ENCODE data around the gene GRIA3. TPM values are rescaled to one million over a fixed set of nuclear protein-coding genes. Genes with fewer than 3 reads are reported as not detected.
A peak's percentile ranks its signal among the peaks of the same experiment; 100 is the strongest.

Gene GRIA3
- total RNA-seq, result not detected in 2 replicates

DNA sequence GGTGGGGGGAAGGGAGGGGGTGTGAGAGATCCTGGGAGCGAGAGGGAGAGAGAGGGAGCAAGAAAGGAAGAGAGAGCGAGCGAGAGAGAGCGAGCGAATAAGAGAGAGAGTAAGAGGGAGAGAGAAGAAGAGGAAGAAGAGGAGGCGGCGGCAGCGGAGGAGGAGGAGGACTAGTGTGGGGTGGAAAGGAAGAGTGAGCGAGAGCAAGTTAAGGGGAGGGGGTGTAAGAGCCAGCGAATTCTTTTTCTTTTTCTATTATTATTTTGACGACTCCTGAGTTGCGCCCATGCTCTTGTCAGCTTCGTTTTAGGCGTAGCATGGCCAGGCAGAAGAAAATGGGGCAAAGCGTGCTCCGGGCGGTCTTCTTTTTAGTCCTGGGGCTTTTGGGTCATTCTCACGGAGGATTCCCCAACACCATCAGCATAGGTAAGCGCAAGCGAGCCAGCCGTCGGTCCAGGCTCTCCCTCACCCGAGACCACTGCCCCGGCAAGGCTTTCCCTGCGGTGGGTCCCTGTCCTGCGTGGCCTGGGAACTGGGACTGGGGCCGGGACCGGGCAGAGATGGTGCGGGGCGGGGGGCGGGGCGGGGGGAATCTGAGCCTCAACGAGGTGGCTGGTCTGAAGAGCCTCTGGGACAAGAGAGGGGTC is at the start of gene GRIA3:
TSS of gene GRIA3 (plus strand) at position 60 of the 647 bp plus-strand sequence. CDS start at position 318, 258 bp downstream.
- Mint-ChIP-seq H3K9me3 (no peaks in the 10 kb centered on the region), H3K36me3 (ENCODE audit: low read depth) (no peaks in the 10 kb centered on the region), H3K4me3 (ENCODE audit: low read depth) (peak within 1 kb of the TSS; percentile 21), H3K27me3 (ENCODE audit: low read depth) (peaks cover 35% of the 10 kb centered on the region), H3K4me1 (ENCODE audit: low read depth) (no peaks in the 10 kb centered on the region), H3K27ac (no peak within 1 kb of the TSS)
- DNase-seq (ENCODE audit: low spot score), result no peak
- intact Hi-C loops (cut with micrococcal nuclease), result no loop called here

DNA sequence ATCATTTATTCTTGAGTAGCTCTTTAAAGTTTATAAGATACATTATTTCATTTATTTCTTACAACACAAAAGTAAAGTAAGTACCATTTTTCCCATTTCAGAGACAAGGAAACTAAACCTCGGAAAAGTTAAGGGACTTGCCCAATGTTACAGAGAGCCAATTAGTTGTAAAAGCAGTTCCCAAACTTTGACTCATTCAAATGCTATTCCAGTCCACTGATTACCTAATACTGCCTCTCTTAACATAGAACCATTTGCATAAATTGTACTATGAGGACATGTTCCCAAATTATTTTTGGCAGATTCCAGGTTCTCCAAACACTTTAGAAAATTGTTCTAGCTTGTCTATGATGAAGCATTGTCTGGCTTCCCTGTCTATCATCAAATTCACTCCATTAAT is 45.6 kb upstream of the GRIA3 start:
- no peaks in the 10 kb centered on the region for H3K27me3 Mint-ChIP-seq (ENCODE audit: low read depth)
- no peak overlapping the region for H3K4me3 Mint-ChIP-seq (ENCODE audit: low read depth)

GRCh38 chrX:123140454-123140853 is 43.6 kb upstream of the GRIA3 start:
- intact Hi-C loops (cut with micrococcal nuclease), result no loop called here
- Mint-ChIP-seq H3K27me3 (ENCODE audit: low read depth) (no peaks in the 10 kb centered on the region), H3K9me3 (no peaks in the 10 kb centered on the region), H3K4me3 (ENCODE audit: low read depth) (no peak overlapping the region), H3K4me1 (ENCODE audit: low read depth) (no peaks in the 10 kb centered on the region), H3K36me3 (ENCODE audit: low read depth) (no peaks in the 10 kb centered on the region), H3K27ac (no peak overlapping the region)
- no peak for DNase-seq (ENCODE audit: low spot score)

More for the DNA sequence above, 45.6 kb upstream of the GRIA3 start:
- H3K4me1 Mint-ChIP-seq (ENCODE audit: low read depth), result no peaks in the 10 kb centered on the region
- H3K36me3 Mint-ChIP-seq (ENCODE audit: low read depth), result no peaks in the 10 kb centered on the region
- intact Hi-C loops (cut with micrococcal nuclease), result no loop called here
- no peaks in the 10 kb centered on the region for H3K9me3 Mint-ChIP-seq
- no peak for DNase-seq (ENCODE audit: low spot score)
- H3K27ac Mint-ChIP-seq, result no peak overlapping the region

DNA sequence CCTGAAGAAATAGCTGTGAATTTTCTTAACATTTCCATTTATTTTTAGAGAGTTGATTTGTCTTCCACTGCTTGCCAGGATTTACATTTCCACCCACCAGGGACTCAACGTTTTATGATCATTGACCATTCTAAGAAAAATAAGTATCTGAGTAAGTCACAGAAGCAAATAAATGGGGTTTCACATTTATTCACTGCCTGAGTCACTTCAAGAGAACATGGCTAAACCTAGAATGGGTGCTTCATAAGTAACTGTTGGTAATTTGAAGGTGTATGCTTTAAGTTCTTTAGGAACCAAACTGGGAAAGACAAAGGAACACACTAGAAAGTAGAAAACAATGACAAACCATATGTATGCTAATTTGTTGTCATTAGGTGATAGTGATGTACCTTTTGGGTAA is 43.2 kb upstream of the GRIA3 start:
- H3K4me3 Mint-ChIP-seq (ENCODE audit: low read depth), result no peak overlapping the region
- no peaks in the 10 kb centered on the region for H3K27me3 Mint-ChIP-seq (ENCODE audit: low read depth)
- no peak for DNase-seq (ENCODE audit: low spot score)
- H3K36me3 Mint-ChIP-seq (ENCODE audit: low read depth), result no peaks in the 10 kb centered on the region
- intact Hi-C loops (cut with micrococcal nuclease), result no loop called here
- H3K9me3 Mint-ChIP-seq, result no peaks in the 10 kb centered on the region
- no peaks in the 10 kb centered on the region for H3K4me1 Mint-ChIP-seq (ENCODE audit: low read depth)
- H3K27ac Mint-ChIP-seq, result no peak overlapping the region

GRCh38 chrX:123153846-123154335 is 30.2 kb upstream of the GRIA3 start:
- H3K9me3 Mint-ChIP-seq, result no peaks in the 10 kb centered on the region
- H3K4me3 Mint-ChIP-seq (ENCODE audit: low read depth), result no peak overlapping the region
- no peak for DNase-seq (ENCODE audit: low spot score)
- H3K27me3 Mint-ChIP-seq (ENCODE audit: low read depth), result no peaks in the 10 kb centered on the region
- intact Hi-C loops (cut with micrococcal nuclease), result no loop called here
- H3K4me1 Mint-ChIP-seq (ENCODE audit: low read depth), result no peaks in the 10 kb centered on the region
- H3K27ac Mint-ChIP-seq, result no peak overlapping the region
- no peaks in the 10 kb centered on the region for H3K36me3 Mint-ChIP-seq (ENCODE audit: low read depth)

DNA sequence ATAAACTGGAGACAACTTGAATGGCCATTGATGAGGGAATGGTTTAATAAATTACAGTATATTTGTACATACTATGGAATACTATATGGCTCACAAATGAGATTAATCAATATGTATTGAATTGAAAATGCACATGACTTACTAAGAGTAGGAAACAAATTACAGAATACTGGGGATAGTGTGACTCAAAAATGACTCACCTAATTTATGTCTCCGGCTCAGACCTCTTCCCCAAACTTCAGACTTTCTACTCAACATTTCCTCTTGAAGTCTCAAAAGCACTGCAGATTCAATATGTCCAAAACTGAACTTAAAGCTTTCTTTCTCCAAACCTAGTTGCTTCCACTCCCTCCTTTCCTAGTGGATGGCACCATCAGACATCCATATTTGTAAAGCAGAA is 28.8 kb upstream of the GRIA3 start:
- H3K36me3 Mint-ChIP-seq (ENCODE audit: low read depth), result no peaks in the 10 kb centered on the region
- DNase-seq (ENCODE audit: low spot score), result no peak
- H3K9me3 Mint-ChIP-seq, result no peaks in the 10 kb centered on the region
- no peaks in the 10 kb centered on the region for H3K4me1 Mint-ChIP-seq (ENCODE audit: low read depth)
- H3K27me3 Mint-ChIP-seq (ENCODE audit: low read depth), result no peaks in the 10 kb centered on the region
- no peak overlapping the region for H3K27ac Mint-ChIP-seq
- no peak overlapping the region for H3K4me3 Mint-ChIP-seq (ENCODE audit: low read depth)
- intact Hi-C loops (cut with micrococcal nuclease), result no loop called here

DNA sequence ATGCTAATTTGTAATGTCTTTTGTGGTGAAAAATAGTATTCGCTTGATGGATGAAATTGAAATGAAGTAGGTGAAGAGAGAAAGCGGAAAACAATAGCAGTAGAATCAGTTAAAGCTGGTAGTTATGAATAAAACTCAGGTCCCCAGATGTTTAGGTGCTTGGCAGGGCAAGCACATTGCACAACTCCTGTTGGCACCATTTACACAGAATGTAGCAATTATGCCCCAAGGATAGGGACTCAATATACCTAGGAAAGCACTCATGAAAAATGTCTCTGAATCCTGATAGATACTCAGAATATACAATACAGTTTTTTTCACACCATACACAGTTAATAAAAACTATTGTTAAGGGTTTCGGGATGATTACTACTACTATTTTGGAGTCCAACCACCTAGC is 26.5 kb upstream of the GRIA3 start:
- no peak overlapping the region for H3K27ac Mint-ChIP-seq
- no peak overlapping the region for H3K4me3 Mint-ChIP-seq (ENCODE audit: low read depth)
- H3K9me3 Mint-ChIP-seq, result no peaks in the 10 kb centered on the region
- H3K27me3 Mint-ChIP-seq (ENCODE audit: low read depth), result no peaks in the 10 kb centered on the region
- intact Hi-C loops (cut with micrococcal nuclease), result no loop called here
- no peaks in the 10 kb centered on the region for H3K4me1 Mint-ChIP-seq (ENCODE audit: low read depth)
- no peak for DNase-seq (ENCODE audit: low spot score)
- H3K36me3 Mint-ChIP-seq (ENCODE audit: low read depth), result no peaks in the 10 kb centered on the region

DNA sequence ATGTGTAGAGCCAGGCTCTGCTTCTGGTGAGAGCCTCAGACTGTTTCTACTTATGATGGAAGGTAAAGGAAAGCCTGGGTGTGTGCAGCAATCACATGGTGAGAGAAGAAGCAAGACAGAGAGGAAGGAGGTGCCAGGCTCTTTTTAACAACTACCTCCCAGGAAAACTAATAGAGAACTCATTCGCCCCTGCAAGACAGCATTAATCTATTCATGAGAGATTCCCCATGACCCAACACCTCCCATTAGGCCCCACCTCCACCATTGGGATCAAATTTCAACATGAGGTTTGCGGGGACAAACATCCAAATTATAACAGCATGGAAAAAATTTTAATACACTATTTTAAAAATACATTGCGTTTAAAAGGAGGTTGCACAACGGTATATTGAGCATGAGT is 24.7 kb upstream of the GRIA3 start:
- Mint-ChIP-seq H3K4me3 (ENCODE audit: low read depth) (no peak overlapping the region), H3K9me3 (no peaks in the 10 kb centered on the region), H3K4me1 (ENCODE audit: low read depth) (no peaks in the 10 kb centered on the region), H3K27ac (no peak overlapping the region), H3K36me3 (ENCODE audit: low read depth) (no peaks in the 10 kb centered on the region), H3K27me3 (ENCODE audit: low read depth) (no peaks in the 10 kb centered on the region)
- no peak for DNase-seq (ENCODE audit: low spot score)
- intact Hi-C loops (cut with micrococcal nuclease), result no loop called here

GRCh38 chrX:123167621-123168020 is 16.5 kb upstream of the GRIA3 start:
- no peak overlapping the region for H3K27ac Mint-ChIP-seq

DNA sequence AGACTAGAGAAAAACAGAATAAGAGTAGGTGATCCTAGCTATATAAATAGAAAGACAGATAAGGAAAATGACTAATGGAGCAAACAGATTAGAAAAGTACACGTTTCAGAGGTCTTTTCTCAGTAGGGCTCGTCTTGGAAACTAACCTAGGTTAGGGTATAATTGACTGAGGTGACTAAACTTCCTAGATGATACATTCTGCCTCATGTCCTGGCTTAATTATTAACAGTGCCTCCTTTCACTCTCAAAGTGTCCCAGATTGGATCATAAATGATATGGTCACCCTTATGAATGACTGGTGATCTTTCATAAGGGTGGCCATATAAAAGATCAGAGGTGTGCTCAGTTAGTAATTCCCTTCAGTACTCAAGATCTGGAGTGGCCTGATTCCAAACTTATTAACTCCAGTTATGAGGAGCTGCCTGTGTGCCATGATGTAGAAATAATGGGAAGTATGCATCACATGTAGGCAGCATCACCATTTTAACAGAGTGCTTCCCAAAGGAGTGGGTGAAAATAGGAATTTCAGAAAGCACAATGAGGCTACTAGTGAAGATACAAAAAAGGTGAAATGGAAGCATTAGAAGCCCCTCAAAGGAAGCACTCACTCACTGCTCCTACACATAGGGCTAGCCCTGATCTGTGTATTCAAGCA is 14.7 kb upstream of the GRIA3 start:
- Mint-ChIP-seq H3K4me3 (ENCODE audit: low read depth) (no peak overlapping the region), H3K4me1 (ENCODE audit: low read depth) (no peaks in the 10 kb centered on the region), H3K27me3 (ENCODE audit: low read depth) (no peaks in the 10 kb centered on the region), H3K36me3 (ENCODE audit: low read depth) (no peaks in the 10 kb centered on the region), H3K27ac (no peak overlapping the region), H3K9me3 (no peaks in the 10 kb centered on the region)
- intact Hi-C loops (cut with micrococcal nuclease), result no loop called here
- no peak for DNase-seq (ENCODE audit: low spot score)

More at GRCh38 chrX:123167621-123168020, 16.5 kb upstream of the GRIA3 start:
- intact Hi-C loops (cut with micrococcal nuclease), result no loop called here
- Mint-ChIP-seq H3K9me3 (no peaks in the 10 kb centered on the region), H3K27me3 (ENCODE audit: low read depth) (no peaks in the 10 kb centered on the region), H3K4me1 (ENCODE audit: low read depth) (no peaks in the 10 kb centered on the region), H3K36me3 (ENCODE audit: low read depth) (no peaks in the 10 kb centered on the region), H3K4me3 (ENCODE audit: low read depth) (no peak overlapping the region)
- no peak for DNase-seq (ENCODE audit: low spot score)

GRCh38 chrX:123170546-123170945 is 13.5 kb upstream of the GRIA3 start:
- intact Hi-C loops (cut with micrococcal nuclease), result no loop called here
- no peak overlapping the region for H3K27ac Mint-ChIP-seq
- H3K9me3 Mint-ChIP-seq, result no peaks in the 10 kb centered on the region
- no peaks in the 10 kb centered on the region for H3K36me3 Mint-ChIP-seq (ENCODE audit: low read depth)
- H3K4me1 Mint-ChIP-seq (ENCODE audit: low read depth), result no peaks in the 10 kb centered on the region
- H3K27me3 Mint-ChIP-seq (ENCODE audit: low read depth), result no peaks in the 10 kb centered on the region
- no peak for DNase-seq (ENCODE audit: low spot score)
- H3K4me3 Mint-ChIP-seq (ENCODE audit: low read depth), result no peak overlapping the region

- no peak for DNase-seq (ENCODE audit: low spot score)
- no peaks in the 10 kb centered on the region for H3K36me3 Mint-ChIP-seq (ENCODE audit: low read depth)
- H3K4me3 Mint-ChIP-seq (ENCODE audit: low read depth), result no peak overlapping the region
- intact Hi-C loops (cut with micrococcal nuclease), result no loop called here
- H3K27ac Mint-ChIP-seq, result no peak overlapping the region
- H3K9me3 Mint-ChIP-seq, result no peaks in the 10 kb centered on the region
- no peaks in the 10 kb centered on the region for H3K4me1 Mint-ChIP-seq (ENCODE audit: low read depth)
- H3K27me3 Mint-ChIP-seq (ENCODE audit: low read depth), result no peaks in the 10 kb centered on the region
Measured at GRCh38 chrX:123171781-123172180, 12.3 kb upstream of the GRIA3 start.

- H3K9me3 Mint-ChIP-seq, result no peaks in the 10 kb centered on the region
- no peak overlapping the region for H3K27ac Mint-ChIP-seq
- intact Hi-C loops (cut with micrococcal nuclease), result no loop called here
- H3K36me3 Mint-ChIP-seq (ENCODE audit: low read depth), result no peaks in the 10 kb centered on the region
- no peaks in the 10 kb centered on the region for H3K4me1 Mint-ChIP-seq (ENCODE audit: low read depth)
- no peak for DNase-seq (ENCODE audit: low spot score)
- no peak overlapping the region for H3K4me3 Mint-ChIP-seq (ENCODE audit: low read depth)
- no peaks in the 10 kb centered on the region for H3K27me3 Mint-ChIP-seq (ENCODE audit: low read depth)
Measured at GRCh38 chrX:123172869-123173268, 11.2 kb upstream of the GRIA3 start.

Measured in activated T-helper 2 cell treated with anti-CD3 and anti-CD28 coated beads, Interferon-gamma antibody, Interleukin-2, Interleukin-4, amounts not matched to agents 10 μg/mL and 5 μg/mL and 100 μg/mL, durations not matched to agents 14 hours and 24 hours and 36 hours (primary cell).